ENCODE measurements around the gene CDK7. TPM values are rescaled to one million over a fixed set of nuclear protein-coding genes. Genes with fewer than 3 reads are reported as not detected.

Gene CDK7
- total RNA-seq, 1 donor, result 91.1 TPM

- no peak for DNase-seq (ENCODE audit: low read depth)
- TF ChIP-seq CTCF (IDR thresholded peaks at IDR 0.05; ENCODE audit: insufficient read depth, low read depth, low read length), result no peak
- H3K4me3 ChIP-seq (ENCODE audit: low read depth, low read length), result no peak overlapping the region
Measured at GRCh38 chr5:69257577-69257976, 22.9 kb downstream of the CDK7 start.

- TF ChIP-seq CTCF (IDR thresholded peaks at IDR 0.05; ENCODE audit: insufficient read depth, low read depth, low read length), result no peak
- H3K4me3 ChIP-seq (ENCODE audit: low read depth, low read length), result no peak overlapping the region
- peak; percentile 45 for DNase-seq (ENCODE audit: low read depth)
Measured at GRCh38 chr5:69261034-69261433, 26.3 kb downstream of the CDK7 start.

- H3K4me3 ChIP-seq (ENCODE audit: low read depth, low read length), result no peak overlapping the region
- TF ChIP-seq CTCF (IDR thresholded peaks at IDR 0.05; ENCODE audit: insufficient read depth, low read depth, low read length), result peak; percentile 34
- DNase-seq (ENCODE audit: low read depth), result no peak
Measured at GRCh38 chr5:69265931-69266330, 31.2 kb downstream of the CDK7 start.

- no peak for DNase-seq (ENCODE audit: low read depth)
- no peak for TF ChIP-seq CTCF (IDR thresholded peaks at IDR 0.05; ENCODE audit: insufficient read depth, low read depth, low read length)
- no peak overlapping the region for H3K4me3 ChIP-seq (ENCODE audit: low read depth, low read length)
Measured at GRCh38 chr5:69268899-69269298, 34.2 kb downstream of the CDK7 start.

GRCh38 chr5:69270840-69271239 is 36.2 kb downstream of the CDK7 start:
- no peak for DNase-seq (ENCODE audit: low read depth)
- no peak overlapping the region for H3K4me3 ChIP-seq (ENCODE audit: low read depth, low read length)
- no peak for TF ChIP-seq CTCF (IDR thresholded peaks at IDR 0.05; ENCODE audit: insufficient read depth, low read depth, low read length)

- no peak overlapping the region for H3K4me3 ChIP-seq (ENCODE audit: low read depth, low read length)
- peak; percentile 46 for DNase-seq (ENCODE audit: low read depth)
- no peak for TF ChIP-seq CTCF (IDR thresholded peaks at IDR 0.05; ENCODE audit: insufficient read depth, low read depth, low read length)
Measured at GRCh38 chr5:69271376-69271775, 36.7 kb downstream of the CDK7 start.

GRCh38 chr5:69275563-69275962 is 40.9 kb downstream of the CDK7 start:
- DNase-seq (ENCODE audit: low read depth), result no peak
- no peak overlapping the region for H3K4me3 ChIP-seq (ENCODE audit: low read depth, low read length)
- no peak for TF ChIP-seq CTCF (IDR thresholded peaks at IDR 0.05; ENCODE audit: insufficient read depth, low read depth, low read length)
